ENCODE results near the gene KCNJ4.

The KCNJ4 gene

GRCh38 chr22:38433871-38434270, 21.1 kb downstream of the KCNJ4 start:
- in situ Hi-C loops (cut with MboI; ENCODE audit: low pct_unique_long_range_greater_than_20kb, low sequenced_read_pairs, unreplicated experiment): no loop called here
- TF ChIP-seq, protein P1, sequence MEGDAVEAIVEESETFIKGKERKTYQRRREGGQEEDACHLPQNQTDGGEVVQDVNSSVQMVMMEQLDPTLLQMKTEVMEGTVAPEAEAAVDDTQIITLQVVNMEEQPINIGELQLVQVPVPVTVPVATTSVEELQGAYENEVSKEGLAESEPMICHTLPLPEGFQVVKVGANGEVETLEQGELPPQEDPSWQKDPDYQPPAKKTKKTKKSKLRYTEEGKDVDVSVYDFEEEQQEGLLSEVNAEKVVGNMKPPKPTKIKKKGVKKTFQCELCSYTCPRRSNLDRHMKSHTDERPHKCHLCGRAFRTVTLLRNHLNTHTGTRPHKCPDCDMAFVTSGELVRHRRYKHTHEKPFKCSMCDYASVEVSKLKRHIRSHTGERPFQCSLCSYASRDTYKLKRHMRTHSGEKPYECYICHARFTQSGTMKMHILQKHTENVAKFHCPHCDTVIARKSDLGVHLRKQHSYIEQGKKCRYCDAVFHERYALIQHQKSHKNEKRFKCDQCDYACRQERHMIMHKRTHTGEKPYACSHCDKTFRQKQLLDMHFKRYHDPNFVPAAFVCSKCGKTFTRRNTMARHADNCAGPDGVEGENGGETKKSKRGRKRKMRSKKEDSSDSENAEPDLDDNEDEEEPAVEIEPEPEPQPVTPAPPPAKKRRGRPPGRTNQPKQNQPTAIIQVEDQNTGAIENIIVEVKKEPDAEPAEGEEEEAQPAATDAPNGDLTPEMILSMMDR (IDR thresholded peaks at IDR 0.05; ENCODE audit: extremely low read depth, insufficient read depth, missing control alignments): no peak
- no peak for DNase-seq (ENCODE audit: low spot score)

DNA sequence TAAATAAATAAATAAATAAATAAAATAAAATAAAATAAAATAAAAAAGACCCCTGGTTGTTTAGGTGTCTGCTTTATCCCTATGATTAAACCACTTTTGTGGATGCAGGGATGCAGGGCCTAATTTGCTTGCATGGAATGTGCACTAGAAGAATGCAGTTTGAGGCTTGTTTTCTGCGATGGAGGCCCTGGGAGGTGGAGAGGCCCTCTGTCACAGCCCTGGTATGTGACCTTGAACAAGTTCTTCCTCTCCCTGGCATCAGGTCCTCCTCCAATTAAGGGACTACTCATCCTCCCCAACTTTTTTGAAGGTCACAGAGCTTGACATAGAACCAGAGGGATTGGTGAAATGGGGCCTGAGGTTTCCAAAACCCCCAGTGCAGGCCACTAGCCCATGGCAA, 22.7 kb downstream of the KCNJ4 start:
- no peak for DNase-seq (ENCODE audit: low spot score)
- TF ChIP-seq, protein P1 (IDR thresholded peaks at IDR 0.05; ENCODE audit: extremely low read depth, insufficient read depth, missing control alignments): no peak
- in situ Hi-C loops (cut with MboI; ENCODE audit: low pct_unique_long_range_greater_than_20kb, low sequenced_read_pairs, unreplicated experiment): no loop called here

DNA sequence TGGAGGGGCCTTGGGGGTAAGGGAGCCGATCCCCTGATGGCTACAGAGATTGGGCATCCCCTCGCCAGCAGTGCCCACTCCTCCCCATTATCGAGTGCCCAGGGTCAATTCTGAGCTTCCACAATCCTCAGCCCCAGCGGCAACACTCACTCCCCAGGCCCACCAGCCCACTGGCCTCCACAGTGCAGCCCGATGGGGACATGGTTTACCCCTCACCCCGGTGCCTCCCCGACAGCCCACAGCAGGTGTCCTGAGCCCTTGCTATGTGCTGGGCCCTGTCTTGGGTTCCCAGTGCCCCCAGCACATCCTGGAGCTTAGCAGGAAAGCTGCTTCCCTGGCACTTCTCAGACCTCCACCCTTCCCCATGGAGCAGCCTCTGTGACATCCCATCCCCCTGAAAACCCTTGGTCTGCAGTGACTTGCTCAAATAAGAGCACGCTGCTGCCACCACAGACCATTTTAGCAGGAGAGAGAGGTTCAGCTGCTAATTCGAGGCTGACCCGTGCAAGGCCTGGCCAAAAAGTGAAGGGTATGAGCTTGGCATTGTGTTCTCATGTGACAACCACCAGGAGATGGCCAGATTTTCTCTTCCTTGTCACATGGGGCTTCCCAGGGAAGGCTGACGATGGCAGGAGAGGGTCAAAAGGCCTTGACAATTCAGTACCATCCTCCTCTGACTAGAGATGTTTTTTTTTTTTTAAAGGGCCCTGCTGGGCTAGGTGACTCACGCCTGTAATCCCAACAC, 23.6 kb downstream of the KCNJ4 start:
- no peak for DNase-seq (ENCODE audit: low spot score)
- in situ Hi-C loops (cut with MboI; ENCODE audit: low pct_unique_long_range_greater_than_20kb, low sequenced_read_pairs, unreplicated experiment): no loop called here
- TF ChIP-seq, protein P1 (IDR thresholded peaks at IDR 0.05; ENCODE audit: extremely low read depth, insufficient read depth, missing control alignments): no peak

- DNase-seq (ENCODE audit: low spot score): no peak
- TF ChIP-seq, protein P1 (IDR thresholded peaks at IDR 0.05; ENCODE audit: extremely low read depth, insufficient read depth, missing control alignments): no peak
- in situ Hi-C loops (cut with MboI; ENCODE audit: low pct_unique_long_range_greater_than_20kb, low sequenced_read_pairs, unreplicated experiment): no loop called here
Measured at GRCh38 chr22:38429499-38430068, 25.4 kb downstream of the KCNJ4 start.

DNA sequence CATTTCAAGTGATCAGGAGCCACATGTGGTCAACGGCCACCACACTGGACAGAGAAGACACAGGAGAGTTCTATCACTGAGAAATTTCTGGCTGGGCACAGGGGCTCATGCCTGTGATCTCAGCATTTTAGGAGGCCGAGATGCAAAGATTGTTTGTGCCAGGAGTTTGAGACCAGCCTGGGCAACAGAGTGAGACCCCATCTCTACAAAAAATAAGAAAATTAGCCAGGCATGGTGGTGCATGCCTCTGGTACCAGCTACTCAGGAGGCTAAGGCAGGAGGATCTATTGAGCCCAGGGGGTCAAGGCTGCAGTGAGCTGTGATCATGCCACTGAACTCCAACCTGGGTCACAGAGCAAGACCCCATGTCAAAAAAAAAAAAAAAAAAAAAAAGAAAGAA, 26.3 kb downstream of the KCNJ4 start:
- no peak for DNase-seq (ENCODE audit: low spot score)
- in situ Hi-C loops (cut with MboI; ENCODE audit: low pct_unique_long_range_greater_than_20kb, low sequenced_read_pairs, unreplicated experiment): no loop called here
- TF ChIP-seq, protein P1 (IDR thresholded peaks at IDR 0.05; ENCODE audit: extremely low read depth, insufficient read depth, missing control alignments): no peak

DNA sequence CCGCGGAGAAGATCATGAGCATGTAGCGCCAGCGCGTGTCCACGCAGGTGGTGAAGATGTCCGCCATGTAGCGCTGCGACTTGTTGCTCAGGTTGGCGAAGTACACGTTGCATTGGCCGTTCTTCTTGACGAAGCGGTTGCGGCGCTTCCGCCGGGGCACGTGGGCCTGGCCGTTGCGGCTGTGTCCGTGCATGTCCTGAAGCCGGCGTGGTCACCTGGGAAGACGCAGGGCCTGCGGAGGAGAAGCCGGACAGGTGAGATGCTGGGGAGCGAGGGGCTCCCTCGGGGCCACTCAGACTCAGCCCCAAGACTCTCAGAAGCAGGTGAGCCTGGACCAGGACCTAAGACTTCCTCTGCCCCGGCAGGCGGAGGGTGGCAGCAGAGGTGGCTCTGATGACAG, 27.1 kb downstream of the KCNJ4 start:
- DNase-seq (ENCODE audit: low spot score): no peak
- in situ Hi-C loops (cut with MboI; ENCODE audit: low pct_unique_long_range_greater_than_20kb, low sequenced_read_pairs, unreplicated experiment): no loop called here
- TF ChIP-seq, protein P1 (IDR thresholded peaks at IDR 0.05; ENCODE audit: extremely low read depth, insufficient read depth, missing control alignments): no peak
